Measurements from ENCODE around the gene PDXK. TPM values are rescaled to one million over a fixed set of nuclear protein-coding genes. Genes with fewer than 3 reads are reported as not detected.

Gene PDXK
- total and polyA plus RNA-seq, 2 of the 8 experiments (the other 6 are each of a cell fraction or from before 2014, with no cell fraction given) = 78.0 to 112 TPM

GRCh38 chr21:43707462-43707861 is 11.5 kb upstream of the PDXK start:
- Histone ChIP-seq H3K79me2 (ENCODE audit: control insufficient read depth in 1 of 2, insufficient read depth in 2 of 2, low read length in 2 of 2) (no peaks in the 10 kb centered on the region), H3K4me1 (replicated peaks in 1 of 4; ENCODE audit: control insufficient read depth in 3 of 4, insufficient read depth in 4 of 4, low read length in 3 of 4) (peaks cover 0 to 16% (median 8%) of the 10 kb centered on the region in 4 experiments; a peak in 6 of 7 replicates), H2BK20ac (ENCODE audit: low read length) (no peak overlapping the region), H2AFZ (ENCODE audit: low read length) (no peak overlapping the region), H4K91ac (replicated peaks; ENCODE audit: insufficient read length, low read length) (no peak overlapping the region), H4K5ac (ENCODE audit: insufficient read length, low read depth, low read length) (no peak overlapping the region), H3K4me3 (ENCODE audit: extremely low read depth in 1 of 4, insufficient read depth in 2 of 4, low read depth in 3 of 4, low read length in 4 of 4) (no peak overlapping the region), H3K18ac (ENCODE audit: extremely low read depth, low read length) (no peak overlapping the region), H3K9me3 (ENCODE audit: insufficient read depth in 2 of 2, low read depth in 1 of 2, low read length in 1 of 2) (no peaks in the 10 kb centered on the region), H4K20me1 (replicated peaks in 1 of 2; ENCODE audit: control insufficient read depth in 1 of 2, insufficient read depth in 2 of 2, low read length in 2 of 2) (no peaks in the 10 kb centered on the region), H2BK120ac (replicated peaks; ENCODE audit: low read depth, low read length) (no peak overlapping the region), H2AK5ac (ENCODE audit: low read depth, low read length) (no peak overlapping the region), H3K56ac (replicated peaks; ENCODE audit: insufficient read length, low read depth, low read length) (no peak overlapping the region), H3K23me2 (ENCODE audit: low read depth, low read length) (no peaks in the 10 kb centered on the region), H3K4ac (replicated peaks; ENCODE audit: insufficient read length, low read depth, low read length) (peak overlapping the region; percentile 53), H3K14ac (ENCODE audit: insufficient read length) (no peak overlapping the region), H3K27ac (ENCODE audit: low read depth, low read length) (no peak overlapping the region), H2BK5ac (ENCODE audit: low read depth, low read length) (no peak overlapping the region), H3K4me2 (ENCODE audit: insufficient read depth in 1 of 2, low read depth in 2 of 2, low read length in 2 of 2) (no peak overlapping the region), H3K36me3 (ENCODE audit: control insufficient read depth in 2 of 4, insufficient read depth in 4 of 4, low read length in 3 of 4) (no peaks in the 10 kb centered on the region), H4K8ac (ENCODE audit: extremely low read depth, insufficient read depth, low read length) (no peak overlapping the region), H3K27me3 (replicated peaks in 1 of 4; ENCODE audit: control insufficient read depth in 3 of 4, extremely low read depth in 1 of 4, insufficient read depth in 3 of 4, low read length in 3 of 4) (no peaks in the 10 kb centered on the region), H2BK15ac (ENCODE audit: low read length) (no peak overlapping the region), H3K79me1 (ENCODE audit: low read depth, low read length) (no peaks in the 10 kb centered on the region), H3K23ac (ENCODE audit: insufficient read length) (no peak overlapping the region), H3K9ac (replicated peaks in 1 of 4; ENCODE audit: extremely low read depth in 1 of 4, low read depth in 3 of 4, low read length in 3 of 4) (no peak overlapping the region), H2BK12ac (ENCODE audit: low read depth, low read length) (0 out of 2 replicates have a peak overlapping the region, but pooled peaks have one; percentile 17)
- POLR2A ChIA-PET (ENCODE audit: partially characterized antibody) = interaction anchor here (0.8 kb wide), 1 partner anchor 11 kb away, joined by 3 read pairs; the partner anchor contains the start of gene PDXK
- WGBS, 2 experiments (ENCODE audit: extremely low coverage in 1 of 2, insufficient coverage in 1 of 2, insufficient read length in 1 of 2, insufficient replicate concordance in 2 of 2, low coverage in 1 of 2, low lambda C conversion rate in 2 of 2, missing lambda C conversion rate in 1 of 2) = 89% methylated on average over 9 of the region's 9 CpGs; no CpG with 5 or more reads in 1 of the 2 experiments
- FAIRE-seq = no peak
- no peak for TF ChIP-seq RNF2 (IDR thresholded peaks at IDR 0.05; ENCODE audit: borderline replicate concordance, low read depth, low read length, missing control alignments, poor library complexity, severe bottlenecking)
- no peak for TF ChIP-seq TAF1 (IDR thresholded peaks at IDR 0.05; ENCODE audit: low read depth, low read length)
- TF ChIP-seq POLR2AphosphoS5 (IDR thresholded peaks at IDR 0.05; ENCODE audit: low read depth, low read length) = no peak
- no peak for TF ChIP-seq SIRT6 (IDR thresholded peaks at IDR 0.05; ENCODE audit: low read length)
- no peak for TF ChIP-seq MAX (IDR thresholded peaks at IDR 0.05)
- no peak for TF ChIP-seq SAP30 (IDR thresholded peaks at IDR 0.05; ENCODE audit: insufficient read depth, insufficient replicate concordance, low read length)
- TF ChIP-seq SP1 (IDR thresholded peaks at IDR 0.05; ENCODE audit: low read depth, low read length) = no peak
- no peak for TF ChIP-seq USF2 (IDR thresholded peaks at IDR 0.05; ENCODE audit: low read length)
- TF ChIP-seq YY1 (IDR thresholded peaks at IDR 0.05; ENCODE audit: low read depth, low read length) = no peak
- TF ChIP-seq FOSL1 (IDR thresholded peaks at IDR 0.05; ENCODE audit: insufficient read depth, low read depth, low read length) = no peak
- no peak for TF ChIP-seq CHD1 (IDR thresholded peaks at IDR 0.05; ENCODE audit: low read depth, low read length)
- TF ChIP-seq POLR2A (IDR thresholded peaks at IDR 0.05; ENCODE audit: control extremely low read depth in 1 of 2, low read depth in 2 of 2, low read length in 2 of 2) = no peak
- TF ChIP-seq EGR1 (IDR thresholded peaks at IDR 0.05; ENCODE audit: borderline replicate concordance, low read depth, low read length) = no peak
- CTCF ChIA-PET (ENCODE audit: partially characterized antibody) = interaction anchor here (1.0 to 1.4 kb wide), 2 partner anchors 9 to 20 kb away, joined by 6 read pairs; no protein-coding TSS in a partner anchor
- no peak for DNase-seq (ENCODE audit: low read depth in 1 of 2, low spot score in 2 of 2)

Data from H1 (cell line).